IPS-15b (cell line): ENCODE measurements around the gene ARL4C.

Source experiments
- H3K27me3 ChIP-seq: one replicate; pipeline ENCODE4 v1.6.1; 2013; ENCODE audit warnings: low read length; ENCODE audit not compliant: control insufficient read depth, insufficient read depth
- H3K36me3 ChIP-seq: one replicate; pipeline ENCODE4 v1.6.1; 2013; ENCODE audit warnings: low read length; ENCODE audit not compliant: control insufficient read depth, insufficient read depth
- H3K4me1 ChIP-seq: one replicate; pipeline ENCODE4 v1.6.1; 2013; ENCODE audit warnings: mild to moderate bottlenecking, low read length; ENCODE audit not compliant: control insufficient read depth, insufficient read depth
- H3K4me3 ChIP-seq: one replicate; pipeline ENCODE4 v1.5.1; 2013; ENCODE audit warnings: low read depth, low read length
- H3K9ac ChIP-seq: one replicate; pipeline ENCODE4 v1.6.1; 2013; ENCODE audit warnings: low read depth, mild to moderate bottlenecking, low read length
- H3K9me3 ChIP-seq: one replicate; pipeline ENCODE4 v1.6.1; 2013; ENCODE audit warnings: mild to moderate bottlenecking, low read length; ENCODE audit not compliant: control insufficient read depth, insufficient read depth

The ARL4C gene

GRCh38 chr2:234495251-234496054 is 1.4 kb downstream of the ARL4C start:
- no peaks in the 10 kb centered on the region for H3K36me3 ChIP-seq
- peak overlapping the region; percentile 93 for H3K4me3 ChIP-seq
- H3K9me3 ChIP-seq, result no peaks in the 10 kb centered on the region
- H3K27me3 ChIP-seq, result peaks cover 32% of the 10 kb centered on the region
- H3K9ac ChIP-seq, result peak overlapping the region; percentile 40
- H3K4me1 ChIP-seq, result no peaks in the 10 kb centered on the region

- peaks cover 32% of the 10 kb centered on the region for H3K27me3 ChIP-seq
- H3K9ac ChIP-seq, result no peak overlapping the region
- H3K4me3 ChIP-seq, result peak overlapping the region; percentile 93
- no peaks in the 10 kb centered on the region for H3K9me3 ChIP-seq
- no peaks in the 10 kb centered on the region for H3K4me1 ChIP-seq
- H3K36me3 ChIP-seq, result no peaks in the 10 kb centered on the region
Measured at GRCh38 chr2:234494361-234495250, 2.3 kb downstream of the ARL4C start.

GRCh38 chr2:234493796-234494195 is 3.1 kb downstream of the ARL4C start:
- H3K4me1 ChIP-seq, result no peaks in the 10 kb centered on the region
- no peaks in the 10 kb centered on the region for H3K9me3 ChIP-seq
- no peak overlapping the region for H3K9ac ChIP-seq
- H3K36me3 ChIP-seq, result no peaks in the 10 kb centered on the region
- H3K27me3 ChIP-seq, result peaks cover 26% of the 10 kb centered on the region
- peak overlapping the region; percentile 36 for H3K4me3 ChIP-seq

GRCh38 chr2:234492717-234493485 is 4.0 kb downstream of the ARL4C start:
- Histone ChIP-seq H3K36me3 (no peaks in the 10 kb centered on the region), H3K9ac (no peak overlapping the region), H3K4me1 (no peaks in the 10 kb centered on the region), H3K4me3 (no peak overlapping the region), H3K27me3 (peaks cover 17% of the 10 kb centered on the region), H3K9me3 (no peaks in the 10 kb centered on the region)

- H3K27me3 ChIP-seq, result peaks cover 14% of the 10 kb centered on the region
- no peak overlapping the region for H3K9ac ChIP-seq
- no peak overlapping the region for H3K4me3 ChIP-seq
- no peaks in the 10 kb centered on the region for H3K4me1 ChIP-seq
- no peaks in the 10 kb centered on the region for H3K9me3 ChIP-seq
- no peaks in the 10 kb centered on the region for H3K36me3 ChIP-seq
Measured at GRCh38 chr2:234491897-234492296, 5.0 kb downstream of the ARL4C start.

- no peak overlapping the region for H3K9ac ChIP-seq
- H3K27me3 ChIP-seq, result peaks cover 12% of the 10 kb centered on the region
Measured at GRCh38 chr2:234491281-234491680, 5.6 kb downstream of the ARL4C start.

GRCh38 chr2:234490271-234491091 is 6.4 kb downstream of the ARL4C start:
- Histone ChIP-seq H3K9me3 (no peaks in the 10 kb centered on the region), H3K4me3 (no peak overlapping the region), H3K4me1 (no peaks in the 10 kb centered on the region), H3K36me3 (no peaks in the 10 kb centered on the region), H3K27me3 (peaks cover 5% of the 10 kb centered on the region), H3K9ac (no peak overlapping the region)

More at GRCh38 chr2:234491281-234491680, 5.6 kb downstream of the ARL4C start:
- no peaks in the 10 kb centered on the region for H3K4me1 ChIP-seq
- H3K9me3 ChIP-seq, result no peaks in the 10 kb centered on the region
- H3K36me3 ChIP-seq, result no peaks in the 10 kb centered on the region
- no peak overlapping the region for H3K4me3 ChIP-seq

GRCh38 chr2:234488913-234489451 is 7.9 kb downstream of the ARL4C start:
- no peak overlapping the region for H3K4me3 ChIP-seq
- H3K9ac ChIP-seq, result no peak overlapping the region
- H3K36me3 ChIP-seq, result no peaks in the 10 kb centered on the region
- H3K27me3 ChIP-seq, result no peaks in the 10 kb centered on the region
- H3K4me1 ChIP-seq, result no peaks in the 10 kb centered on the region
- no peaks in the 10 kb centered on the region for H3K9me3 ChIP-seq

- H3K9ac ChIP-seq, result no peak overlapping the region
- H3K27me3 ChIP-seq, result no peaks in the 10 kb centered on the region
- H3K4me3 ChIP-seq, result no peak overlapping the region
- no peaks in the 10 kb centered on the region for H3K9me3 ChIP-seq
- no peaks in the 10 kb centered on the region for H3K36me3 ChIP-seq
- H3K4me1 ChIP-seq, result no peaks in the 10 kb centered on the region
Measured at GRCh38 chr2:234488486-234488885, 8.4 kb downstream of the ARL4C start.

GRCh38 chr2:234487356-234487755 is 9.5 kb downstream of the ARL4C start:
- no peaks in the 10 kb centered on the region for H3K36me3 ChIP-seq
- H3K9me3 ChIP-seq, result no peaks in the 10 kb centered on the region
- H3K4me3 ChIP-seq, result no peak overlapping the region
- H3K27me3 ChIP-seq, result no peaks in the 10 kb centered on the region
- H3K4me1 ChIP-seq, result no peaks in the 10 kb centered on the region
- H3K9ac ChIP-seq, result no peak overlapping the region
